GM18519 (cell line): ENCODE data around the gene PUM1.

Source experiments
- ATAC-seq: cut with Tn5 transposase; IDR thresholded peaks from one replicate; pipeline ENCODE4 v1.9.1; 2021; ENCODE audit warnings: mild to moderate bottlenecking, moderate library complexity; ENCODE audit not compliant: unreplicated experiment, low FRiP score

The PUM1 gene

GRCh38 chr1:30911059-30911954, 154.2 kb downstream of the PUM1 start:
- ATAC-seq = no peak

- ATAC-seq = no peak
Observed at GRCh38 chr1:30909365-30910068, 156.0 kb downstream of the PUM1 start.

DNA sequence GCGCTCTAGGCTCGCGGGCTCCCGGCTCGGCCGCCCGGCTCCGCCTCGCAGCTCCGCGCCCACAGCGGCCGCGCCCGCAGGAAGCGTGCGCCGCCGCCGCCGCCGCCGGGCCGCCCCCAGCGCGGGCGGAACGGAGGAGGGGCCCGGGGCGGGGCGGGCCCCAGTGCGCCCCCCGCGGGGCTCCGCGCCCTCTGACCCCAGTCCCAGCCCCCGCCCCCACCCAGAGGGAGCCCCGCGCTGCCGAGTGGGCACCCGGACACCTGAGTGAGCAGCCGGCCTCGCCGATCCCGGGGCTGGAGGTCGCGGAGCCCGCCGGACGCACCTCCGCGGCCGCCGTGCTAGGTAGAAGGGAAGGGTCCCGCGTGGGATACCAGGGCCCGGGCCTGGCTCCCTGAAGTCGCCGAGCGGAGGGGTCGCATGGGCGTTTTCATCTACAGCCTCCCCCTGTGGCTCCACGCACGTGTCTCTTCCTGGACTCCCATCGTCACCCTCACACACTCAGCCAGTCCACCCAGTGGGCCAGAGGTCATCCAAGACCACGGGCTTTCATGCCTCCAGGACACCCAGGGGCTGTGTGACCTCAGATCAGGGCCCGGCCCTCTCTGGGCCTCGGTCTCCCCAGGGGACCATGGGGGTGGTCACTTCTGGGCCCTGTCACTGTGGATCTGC, 156.7 kb downstream of the PUM1 start, which contains the start of gene SDC3:
Gene SDC3 (minus strand): TSS at position 63 of the 669 bp plus-strand sequence. CDS start 172 bp downstream, outside the sequence.
- no peak for ATAC-seq

DNA sequence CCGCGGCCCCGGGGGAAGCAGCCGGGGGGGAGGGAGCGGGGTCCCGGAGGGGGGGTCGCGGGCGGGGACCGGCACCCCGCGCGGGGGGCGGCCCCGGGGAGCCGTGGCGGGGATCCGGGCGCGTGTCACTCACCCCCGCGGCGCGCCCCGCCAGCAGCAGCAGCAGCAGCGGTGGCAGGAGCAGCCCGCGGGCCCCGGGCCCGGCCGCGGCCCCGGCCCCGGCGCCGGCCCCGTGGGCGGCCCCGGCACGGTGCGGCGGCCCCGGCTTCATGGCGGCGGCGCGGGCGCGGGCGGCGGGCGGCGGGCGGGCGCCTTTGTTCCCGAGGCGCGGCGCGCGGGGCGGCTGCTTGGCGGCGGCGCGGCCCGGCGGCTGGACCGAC, 157.2 kb downstream of the PUM1 start:
- ATAC-seq = no peak

DNA sequence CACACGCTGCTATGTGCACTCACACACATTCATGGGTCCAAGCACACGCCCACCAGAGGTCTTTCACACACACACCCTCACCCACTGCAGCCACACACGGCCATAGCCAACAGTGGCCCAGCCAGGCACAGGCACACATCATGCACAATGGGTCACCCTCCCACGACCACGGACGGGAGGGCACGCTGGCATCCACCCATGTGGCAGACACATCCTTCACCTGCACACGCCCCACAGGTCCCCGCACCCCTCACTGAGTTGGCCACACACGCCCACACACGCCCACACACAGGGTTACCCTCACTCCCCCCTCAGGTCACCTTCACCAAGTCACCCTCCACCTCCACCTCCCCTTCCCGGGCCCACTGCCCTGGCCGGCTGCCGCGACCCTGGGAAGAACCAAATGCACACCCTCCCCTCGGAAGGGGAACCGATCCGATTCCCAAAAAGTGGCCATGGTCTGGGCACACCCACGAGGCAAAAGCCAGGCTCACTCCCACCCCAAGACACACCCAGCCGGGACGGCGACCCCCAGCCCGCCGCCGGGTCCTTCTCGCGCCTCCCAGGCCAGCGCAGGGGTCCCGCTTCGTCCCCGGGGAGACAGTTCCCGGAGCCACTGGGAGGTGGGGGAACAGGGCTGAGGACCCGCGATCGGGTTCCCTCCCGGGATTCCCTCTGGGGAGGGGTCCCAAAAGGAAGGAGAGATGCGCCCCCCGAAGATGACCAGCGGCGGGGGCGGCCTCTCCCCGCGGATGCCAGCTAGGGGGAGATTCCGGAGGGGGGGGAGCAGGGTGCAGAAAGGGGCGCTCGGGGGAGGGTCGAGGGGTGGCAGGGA, 157.8 kb downstream of the PUM1 start:
- ATAC-seq = no peak

GRCh38 chr1:30906631-30907441, 158.7 kb downstream of the PUM1 start:
- ATAC-seq = no peak

DNA sequence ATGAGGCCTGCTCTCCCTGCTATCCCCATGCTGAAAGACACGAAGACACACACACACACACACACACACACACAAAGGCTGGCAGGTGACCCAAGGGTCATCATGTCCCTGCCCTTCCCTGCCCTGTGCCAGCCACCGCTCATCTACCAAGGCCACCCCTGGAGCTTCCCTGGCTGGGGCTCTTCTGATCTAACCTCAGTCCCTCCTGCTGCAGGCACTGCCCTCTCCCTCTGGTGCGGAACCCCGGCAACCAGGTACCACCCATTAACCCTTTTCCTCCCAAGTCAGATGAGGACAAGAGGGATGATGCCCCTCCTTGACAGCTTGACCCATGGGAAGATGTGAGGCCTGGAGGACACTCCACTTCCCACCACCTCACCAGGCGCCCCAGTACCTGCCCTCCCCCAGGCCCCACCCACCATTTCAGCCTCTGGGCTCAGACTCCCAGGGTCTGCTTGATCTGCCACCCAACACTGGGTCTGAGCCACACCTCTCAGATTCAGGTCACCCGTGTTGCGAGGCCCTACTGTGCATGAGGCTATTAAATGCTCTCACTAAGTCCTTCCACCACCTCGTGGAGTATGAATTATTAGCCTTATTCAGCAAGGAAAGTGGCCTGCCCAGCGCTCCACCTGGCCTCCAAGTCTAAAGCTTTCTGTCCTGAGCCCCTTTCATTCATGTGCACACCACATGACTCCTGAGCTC, 159.4 kb downstream of the PUM1 start:
- ATAC-seq = no peak

- ATAC-seq = no peak
Observed at GRCh38 chr1:30905403-30905802, 160.1 kb downstream of the PUM1 start.

DNA sequence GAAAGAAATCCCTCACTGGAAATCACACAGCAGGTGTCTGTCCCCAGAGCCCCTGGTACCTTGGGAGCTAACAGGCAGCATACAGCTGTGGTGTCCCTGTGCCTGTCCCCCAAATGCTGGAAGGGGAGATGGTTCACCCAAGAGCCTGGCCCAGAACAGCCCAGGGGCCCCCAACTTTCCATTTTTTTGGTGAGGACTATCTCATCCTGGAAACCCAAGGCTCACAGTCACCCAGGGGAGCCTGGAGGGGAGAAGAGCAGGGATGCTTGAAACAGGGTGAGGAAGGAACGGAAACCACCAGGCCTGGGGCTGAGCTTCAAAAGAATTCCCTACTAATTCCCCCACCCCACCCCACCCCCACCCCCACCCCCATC, 160.6 kb downstream of the PUM1 start:
- no peak for ATAC-seq

- ATAC-seq = no peak
Observed at GRCh38 chr1:30904191-30904961, 161.1 kb downstream of the PUM1 start.

GRCh38 chr1:30903343-30904034, 162.0 kb downstream of the PUM1 start:
- ATAC-seq = no peak

GRCh38 chr1:30902593-30903290, 162.8 kb downstream of the PUM1 start:
- no peak for ATAC-seq

DNA sequence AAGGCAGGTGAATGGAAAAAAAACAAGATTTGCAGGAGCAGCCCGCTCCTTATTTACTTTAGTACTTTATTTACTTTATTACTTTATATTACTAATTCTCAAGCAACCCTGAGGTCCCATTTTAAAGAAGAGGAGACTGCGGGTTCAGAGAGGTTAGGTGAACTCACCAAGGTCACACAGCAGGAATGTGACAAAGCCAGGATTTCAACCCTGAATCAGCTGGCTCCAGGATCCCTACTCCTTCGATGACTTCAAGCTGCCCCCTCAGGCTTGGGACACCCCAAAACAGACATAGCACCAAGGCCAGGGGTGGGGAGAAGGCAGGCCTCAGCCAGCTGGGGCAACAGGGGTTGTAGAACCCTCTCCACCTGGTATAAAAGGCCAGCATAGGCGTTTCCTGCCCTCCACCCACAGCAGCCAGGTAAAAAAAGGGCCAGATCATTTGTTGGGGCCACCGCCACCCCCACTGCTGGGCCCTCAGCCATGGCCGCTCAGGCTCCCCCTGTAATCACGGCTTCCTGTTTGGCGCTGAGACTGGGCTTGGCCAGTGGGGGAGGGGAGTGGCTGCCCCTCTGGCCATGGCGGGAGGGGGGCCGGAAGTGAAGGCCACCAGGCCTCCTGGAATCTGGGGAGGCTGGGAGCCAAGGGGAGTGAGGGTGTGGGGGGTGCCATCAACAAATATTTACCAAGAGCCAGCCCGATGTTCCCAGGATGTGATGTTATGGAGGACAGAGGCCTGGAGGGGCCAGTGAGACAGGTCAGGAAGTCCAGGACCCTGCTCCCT, 163.5 kb downstream of the PUM1 start:
- ATAC-seq = no peak

- no peak for ATAC-seq
Observed at GRCh38 chr1:30900931-30901560, 164.5 kb downstream of the PUM1 start.

DNA sequence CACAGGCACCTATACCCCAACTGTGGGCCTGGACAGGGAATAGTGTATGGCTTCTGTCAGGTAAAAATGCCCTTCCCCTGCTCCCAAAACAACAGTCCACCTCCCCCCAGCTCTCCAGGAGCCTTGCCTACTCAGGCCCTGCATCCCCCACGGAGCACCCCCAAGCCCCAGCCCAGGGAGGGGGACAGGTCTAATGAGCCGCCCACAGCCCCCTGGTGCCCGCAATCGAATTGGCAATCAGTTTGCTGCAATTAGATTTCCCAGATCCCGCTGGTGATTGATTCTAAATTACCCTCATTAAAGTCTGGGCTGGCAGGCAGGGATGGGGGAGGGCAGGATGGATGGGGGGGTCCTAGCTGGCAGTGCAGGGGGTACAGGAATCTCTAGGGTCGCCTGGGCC, 165.0 kb downstream of the PUM1 start:
- no peak for ATAC-seq
